Measurements from ENCODE around the gene MBLAC1. TPM values are rescaled to one million over a fixed set of nuclear protein-coding genes. Genes with fewer than 3 reads are reported as not detected.

MBLAC1 gene
- total and polyA plus RNA-seq, 9 of the 15 experiments (the other 6 are each of a cell fraction or from before 2014, with no cell fraction given): 0.03 to 3.1 (median 0.52) TPM

DNA sequence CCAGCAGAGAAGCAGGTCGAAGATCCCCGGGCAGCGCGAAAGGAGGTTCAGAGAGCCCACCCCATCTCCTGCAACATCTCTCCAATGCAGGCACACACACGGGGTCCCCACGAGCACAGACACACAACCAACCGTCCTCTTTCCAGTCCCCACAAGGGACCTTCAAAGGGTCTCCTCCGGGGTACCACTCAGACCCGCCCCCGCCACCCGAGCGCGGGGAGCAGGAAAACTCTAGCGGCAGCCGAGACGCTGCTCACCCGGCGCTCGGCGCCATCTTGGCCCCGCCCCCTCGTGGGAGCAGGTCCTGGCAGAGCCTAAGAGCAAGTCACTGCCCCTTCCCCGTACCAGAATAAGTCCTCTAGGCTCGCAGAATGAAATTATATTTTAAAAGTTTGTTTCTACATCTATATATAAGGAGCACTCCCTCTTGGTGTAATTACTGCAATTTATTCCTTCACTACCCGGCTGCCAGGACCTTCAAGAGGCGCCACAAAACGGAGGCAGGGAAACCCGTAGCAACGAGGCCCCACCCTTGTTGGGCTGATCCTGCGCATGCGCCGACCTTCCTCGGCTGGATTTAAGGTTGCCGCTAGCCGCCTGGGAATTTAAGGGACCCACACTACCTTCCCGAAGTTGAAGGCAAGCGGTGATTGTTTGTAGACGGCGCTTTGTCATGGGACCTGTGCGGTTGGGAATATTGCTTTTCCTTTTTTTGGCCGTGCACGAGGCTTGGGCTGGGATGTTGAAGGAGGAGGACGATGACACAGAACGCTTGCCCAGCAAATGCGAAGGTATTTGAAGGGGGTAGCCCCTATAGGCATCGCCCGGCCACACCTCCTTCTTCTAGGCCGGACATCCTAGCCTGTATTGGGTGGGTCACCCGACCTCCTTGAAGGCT, 7.4 kb upstream of the MBLAC1 start, which contains the start of the genes CNPY4 and TAF6 (continued):
- 0 out of 2 replicates have a peak, but pooled peaks have one; percentile 25 for TF ChIP-seq ELF1 (tag; IDR thresholded peaks at IDR 0.05)
- TF ChIP-seq ZNF124 (CRISPR knock-in tag; IDR thresholded peaks at IDR 0.05): no peak
- peak in 1 of 2 experiments; percentile 95; a peak in 2 of 4 replicates for TF ChIP-seq CSDE1 (IDR thresholded peaks at IDR 0.05)
- no peak for TF ChIP-seq ZNF41 (CRISPR knock-in tag; conservative IDR thresholded peaks at IDR 0.05)
- TF ChIP-seq, protein P1, sequence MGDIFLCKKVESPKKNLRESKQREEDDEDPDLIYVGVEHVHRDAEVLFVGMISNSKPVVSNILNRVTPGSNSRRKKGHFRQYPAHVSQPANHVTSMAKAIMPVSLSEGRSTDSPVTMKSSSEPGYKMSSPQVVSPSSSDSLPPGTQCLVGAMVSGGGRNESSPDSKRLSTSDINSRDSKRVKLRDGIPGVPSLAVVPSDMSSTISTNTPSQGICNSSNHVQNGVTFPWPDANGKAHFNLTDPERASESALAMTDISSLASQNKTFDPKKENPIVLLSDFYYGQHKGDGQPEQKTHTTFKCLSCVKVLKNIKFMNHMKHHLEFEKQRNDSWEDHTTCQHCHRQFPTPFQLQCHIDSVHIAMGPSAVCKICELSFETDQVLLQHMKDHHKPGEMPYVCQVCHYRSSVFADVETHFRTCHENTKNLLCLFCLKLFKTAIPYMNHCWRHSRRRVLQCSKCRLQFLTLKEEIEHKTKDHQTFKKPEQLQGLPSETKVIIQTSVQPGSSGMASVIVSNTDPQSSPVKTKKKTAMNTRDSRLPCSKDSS (IDR thresholded peaks at IDR 0.05; ENCODE audit: low read depth, partially characterized antibody): no peak
- TF ChIP-seq BRCA1 (IDR thresholded peaks at IDR 0.05): no peak
- no peak for TF ChIP-seq BRCA1 (CRISPR knock-in tag; IDR thresholded peaks at IDR 0.05)
- peak; percentile 73 for TF ChIP-seq RBFOX2 (IDR thresholded peaks at IDR 0.05; ENCODE audit: low read depth, low read length)
- TF ChIP-seq HNRNPUL1 (IDR thresholded peaks at IDR 0.05; ENCODE audit: low read length): no peak
- peak; percentile 96 for TF ChIP-seq RB1 (IDR thresholded peaks at IDR 0.05; ENCODE audit: low read depth)
- TF ChIP-seq, protein P2, sequence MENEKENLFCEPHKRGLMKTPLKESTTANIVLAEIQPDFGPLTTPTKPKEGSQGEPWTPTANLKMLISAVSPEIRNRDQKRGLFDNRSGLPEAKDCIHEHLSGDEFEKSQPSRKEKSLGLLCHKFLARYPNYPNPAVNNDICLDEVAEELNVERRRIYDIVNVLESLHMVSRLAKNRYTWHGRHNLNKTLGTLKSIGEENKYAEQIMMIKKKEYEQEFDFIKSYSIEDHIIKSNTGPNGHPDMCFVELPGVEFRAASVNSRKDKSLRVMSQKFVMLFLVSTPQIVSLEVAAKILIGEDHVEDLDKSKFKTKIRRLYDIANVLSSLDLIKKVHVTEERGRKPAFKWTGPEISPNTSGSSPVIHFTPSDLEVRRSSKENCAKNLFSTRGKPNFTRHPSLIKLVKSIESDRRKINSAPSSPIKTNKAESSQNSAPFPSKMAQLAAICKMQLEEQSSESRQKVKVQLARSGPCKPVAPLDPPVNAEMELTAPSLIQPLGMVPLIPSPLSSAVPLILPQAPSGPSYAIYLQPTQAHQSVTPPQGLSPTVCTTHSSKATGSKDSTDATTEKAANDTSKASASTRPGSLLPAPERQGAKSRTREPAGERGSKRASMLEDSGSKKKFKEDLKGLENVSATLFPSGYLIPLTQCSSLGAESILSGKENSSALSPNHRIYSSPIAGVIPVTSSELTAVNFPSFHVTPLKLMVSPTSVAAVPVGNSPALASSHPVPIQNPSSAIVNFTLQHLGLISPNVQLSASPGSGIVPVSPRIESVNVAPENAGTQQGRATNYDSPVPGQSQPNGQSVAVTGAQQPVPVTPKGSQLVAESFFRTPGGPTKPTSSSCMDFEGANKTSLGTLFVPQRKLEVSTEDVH (IDR thresholded peaks at IDR 0.05; ENCODE audit: low read depth, partially characterized antibody): peak; percentile 64
- no peak for TF ChIP-seq MTA1 (IDR thresholded peaks at IDR 0.05; ENCODE audit: borderline replicate concordance)
- TF ChIP-seq SIRT6 (IDR thresholded peaks at IDR 0.05; ENCODE audit: low read depth, low read length): no peak
- TF ChIP-seq C11orf30 (IDR thresholded peaks at IDR 0.05; ENCODE audit: low read depth): peak; percentile 90
- peak; percentile 98 for TF ChIP-seq NRF1 (conservative IDR thresholded peaks at IDR 0.05 in 1 of 2, IDR thresholded peaks at IDR 0.05 in 1 of 2)
- TF ChIP-seq HDAC8 (tag; IDR thresholded peaks at IDR 0.05): no peak; the same call in 1 of the 2 replicates
- TF ChIP-seq, protein P3, sequence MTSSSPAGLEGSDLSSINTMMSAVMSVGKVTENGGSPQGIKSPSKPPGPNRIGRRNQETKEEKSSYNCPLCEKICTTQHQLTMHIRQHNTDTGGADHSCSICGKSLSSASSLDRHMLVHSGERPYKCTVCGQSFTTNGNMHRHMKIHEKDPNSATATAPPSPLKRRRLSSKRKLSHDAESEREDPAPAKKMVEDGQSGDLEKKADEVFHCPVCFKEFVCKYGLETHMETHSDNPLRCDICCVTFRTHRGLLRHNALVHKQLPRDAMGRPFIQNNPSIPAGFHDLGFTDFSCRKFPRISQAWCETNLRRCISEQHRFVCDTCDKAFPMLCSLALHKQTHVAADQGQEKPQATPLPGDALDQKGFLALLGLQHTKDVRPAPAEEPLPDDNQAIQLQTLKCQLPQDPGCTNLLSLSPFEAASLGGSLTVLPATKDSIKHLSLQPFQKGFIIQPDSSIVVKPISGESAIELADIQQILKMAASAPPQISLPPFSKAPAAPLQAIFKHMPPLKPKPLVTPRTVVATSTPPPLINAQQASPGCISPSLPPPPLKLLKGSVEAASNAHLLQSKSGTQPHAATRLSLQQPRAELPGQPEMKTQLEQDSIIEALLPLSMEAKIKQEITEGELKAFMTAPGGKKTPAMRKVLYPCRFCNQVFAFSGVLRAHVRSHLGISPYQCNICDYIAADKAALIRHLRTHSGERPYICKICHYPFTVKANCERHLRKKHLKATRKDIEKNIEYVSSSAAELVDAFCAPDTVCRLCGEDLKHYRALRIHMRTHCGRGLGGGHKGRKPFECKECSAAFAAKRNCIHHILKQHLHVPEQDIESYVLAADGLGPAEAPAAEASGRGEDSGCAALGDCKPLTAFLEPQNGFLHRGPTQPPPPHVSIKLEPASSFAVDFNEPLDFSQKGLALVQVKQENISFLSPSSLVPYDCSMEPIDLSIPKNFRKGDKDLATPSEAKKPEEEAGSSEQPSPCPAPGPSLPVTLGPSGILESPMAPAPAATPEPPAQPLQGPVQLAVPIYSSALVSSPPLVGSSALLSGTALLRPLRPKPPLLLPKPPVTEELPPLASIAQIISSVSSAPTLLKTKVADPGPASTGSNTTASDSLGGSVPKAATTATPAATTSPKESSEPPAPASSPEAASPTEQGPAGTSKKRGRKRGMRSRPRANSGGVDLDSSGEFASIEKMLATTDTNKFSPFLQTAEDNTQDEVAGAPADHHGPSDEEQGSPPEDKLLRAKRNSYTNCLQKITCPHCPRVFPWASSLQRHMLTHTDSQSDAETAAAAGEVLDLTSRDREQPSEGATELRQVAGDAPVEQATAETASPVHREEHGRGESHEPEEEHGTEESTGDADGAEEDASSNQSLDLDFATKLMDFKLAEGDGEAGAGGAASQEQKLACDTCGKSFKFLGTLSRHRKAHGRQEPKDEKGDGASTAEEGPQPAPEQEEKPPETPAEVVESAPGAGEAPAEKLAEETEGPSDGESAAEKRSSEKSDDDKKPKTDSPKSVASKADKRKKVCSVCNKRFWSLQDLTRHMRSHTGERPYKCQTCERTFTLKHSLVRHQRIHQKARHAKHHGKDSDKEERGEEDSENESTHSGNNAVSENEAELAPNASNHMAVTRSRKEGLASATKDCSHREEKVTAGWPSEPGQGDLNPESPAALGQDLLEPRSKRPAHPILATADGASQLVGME (CRISPR knock-in tag; IDR thresholded peaks at IDR 0.05): 0 out of 2 replicates have a peak, but pooled peaks have one; percentile 60
- TF ChIP-seq BDP1 (IDR thresholded peaks at IDR 0.05; ENCODE audit: insufficient read depth, insufficient read length): no peak
- no peak for TF ChIP-seq WHSC1 (IDR thresholded peaks at IDR 0.05; ENCODE audit: low read length)
